Cardiac septum (tissue), 1 donor: Measurements from ENCODE around the gene SUGCT. TPM values are rescaled to one million over a fixed set of nuclear protein-coding genes. Genes with fewer than 3 reads are reported as not detected.

Source experiments
- DNase-seq: peaks from one replicate; pipeline ENCODE4 v3.0.0-alpha.2; 2020; ENCODE audit warnings: low spot score
- intact Hi-C: fragments of 100-400 bp; cut with DNase I; formaldehyde crosslinking; loops from one replicate; pipeline ENCODE4 v1.14.0; 2022
- total RNA-seq: library from RNA; stranded (reverse); fragmentation: NEBNext Ultra II Directional; extraction: Animal tissue kit (Norgen Biotek cat#: 25700); gene quantifications from one replicate; pipeline ENCODE4 v1.2.1, GENCODE V29; 2021
- donor health status: DM: no; HTN: no; CAD: no.

Gene SUGCT
- total RNA-seq, 1 donor from 2014 or later, result 3.1 TPM

GRCh38 chr7:40428421-40428820 is 293.6 kb downstream of the SUGCT start:
- intact Hi-C loops, result no loop called here
- no peak for DNase-seq

DNA sequence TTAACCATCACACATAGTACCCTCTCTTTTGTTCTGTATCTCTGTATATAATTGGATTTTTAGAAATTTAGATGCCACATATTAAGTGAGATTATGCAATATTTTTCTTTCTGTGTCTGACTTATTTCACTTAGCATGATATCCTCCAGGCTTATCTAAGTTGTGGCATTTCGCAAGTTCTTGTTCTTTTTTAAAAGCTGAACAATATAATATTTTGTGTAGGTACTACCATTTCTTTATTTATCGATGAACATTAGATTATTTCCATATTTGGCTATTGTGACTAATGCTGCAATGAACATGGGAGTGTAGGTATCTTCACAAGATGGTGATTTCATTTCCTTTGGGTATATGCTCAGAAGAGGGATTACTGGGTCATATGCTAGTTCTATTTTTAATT is 295.0 kb downstream of the SUGCT start:
- intact Hi-C loops, result no loop called here
- no peak for DNase-seq

DNA sequence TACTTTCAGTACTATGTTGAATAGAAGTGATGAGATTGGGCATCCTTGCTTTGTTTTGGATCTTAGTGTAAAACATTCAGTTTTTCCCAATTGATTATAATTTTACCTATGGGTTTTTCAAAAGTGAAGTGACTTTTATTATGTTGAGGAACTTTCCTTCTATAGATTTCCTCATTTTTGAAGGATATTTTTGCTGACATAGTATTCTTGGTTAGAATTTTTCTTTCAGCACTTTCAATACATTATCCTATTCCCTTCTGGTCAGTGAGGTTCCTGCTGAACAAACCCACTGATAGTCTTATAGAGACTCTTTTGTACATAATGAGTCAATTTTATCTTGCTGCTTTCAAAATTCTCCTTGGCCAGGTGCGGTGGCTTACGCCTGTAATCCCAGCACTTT is 297.2 kb downstream of the SUGCT start:
- intact Hi-C loops, result no loop called here

GRCh38 chr7:40436710-40437109 is 301.9 kb downstream of the SUGCT start:
- intact Hi-C loops, result no loop called here

More for the DNA sequence above, 297.2 kb downstream of the SUGCT start:
- DNase-seq, result no peak

DNA sequence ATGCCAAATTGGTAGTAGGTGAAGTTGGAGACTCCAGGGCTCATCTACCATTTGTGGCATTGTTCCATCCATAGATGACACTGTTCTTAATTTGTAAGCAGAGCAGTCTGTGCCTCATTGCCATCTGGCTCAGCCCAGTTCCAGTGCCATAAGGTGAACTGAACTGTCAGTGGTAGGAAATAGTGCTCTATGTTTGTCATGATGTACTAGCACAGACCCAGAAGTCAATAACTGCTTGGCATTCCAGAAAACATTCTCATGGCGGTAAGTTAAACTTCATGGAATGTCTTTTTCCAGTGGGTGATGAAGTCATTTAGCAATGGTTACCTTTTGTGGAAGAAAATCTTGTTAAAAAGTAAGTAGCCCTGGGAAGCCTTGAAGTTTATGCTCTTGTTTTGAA is 302.7 kb downstream of the SUGCT start:
- no peak for DNase-seq
- intact Hi-C loops, result no loop called here

More at GRCh38 chr7:40436710-40437109, 301.9 kb downstream of the SUGCT start:
- DNase-seq, result no peak

- intact Hi-C loops, result no loop called here
- DNase-seq, result no peak
These were observed 303.3 kb downstream of the SUGCT start for GRCh38 chr7:40437936-40438634.

GRCh38 chr7:40439686-40440085 is 304.9 kb downstream of the SUGCT start:
- no peak for DNase-seq
- intact Hi-C loops, result no loop called here

GRCh38 chr7:40447345-40447744 is 312.5 kb downstream of the SUGCT start:
- intact Hi-C loops, result no loop called here
- DNase-seq, result no peak

DNA sequence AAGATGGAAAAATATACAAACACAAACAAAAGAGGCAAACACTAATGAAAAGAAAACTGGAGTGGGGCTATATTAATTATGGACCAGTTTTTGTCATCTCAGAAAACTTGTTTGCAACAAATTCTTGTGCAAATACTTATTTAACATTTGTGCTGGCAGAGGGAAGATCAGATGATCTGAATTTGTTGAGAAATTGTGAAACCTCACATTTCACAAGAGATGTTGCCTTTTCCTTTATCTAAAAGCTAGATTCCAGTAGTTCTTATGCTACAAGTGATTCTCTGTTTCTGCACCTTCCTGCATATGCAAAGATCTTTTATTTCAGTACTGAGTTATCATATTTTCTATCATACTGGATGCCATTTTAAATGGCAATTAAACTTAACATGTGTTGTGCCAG is 320.7 kb downstream of the SUGCT start:
- intact Hi-C loops, result no loop called here
- no peak for DNase-seq

- no peak for DNase-seq
- intact Hi-C loops, result no loop called here
These were observed 323.1 kb downstream of the SUGCT start for GRCh38 chr7:40457776-40458480.

DNA sequence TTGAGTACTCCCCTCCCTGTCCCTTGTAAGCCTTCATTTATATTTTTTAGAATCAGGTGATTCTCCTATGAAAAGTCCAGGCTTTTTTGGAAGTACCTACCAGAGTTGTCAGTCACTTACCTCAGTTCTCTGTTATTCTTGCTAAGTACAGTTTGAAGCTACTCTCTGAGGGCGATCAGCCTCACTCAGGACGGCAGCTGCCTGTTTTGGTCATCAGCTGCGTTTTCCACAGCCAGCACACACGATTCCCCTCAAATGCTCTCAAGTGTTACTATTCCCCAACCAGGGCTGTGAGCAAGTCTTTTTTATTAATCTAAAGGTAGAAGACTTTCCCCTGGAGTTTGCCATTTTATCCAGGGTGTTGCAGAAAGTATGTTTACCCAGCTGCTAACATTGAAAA is 328.6 kb downstream of the SUGCT start:
- DNase-seq, result no peak
- intact Hi-C loops, result no loop called here

DNA sequence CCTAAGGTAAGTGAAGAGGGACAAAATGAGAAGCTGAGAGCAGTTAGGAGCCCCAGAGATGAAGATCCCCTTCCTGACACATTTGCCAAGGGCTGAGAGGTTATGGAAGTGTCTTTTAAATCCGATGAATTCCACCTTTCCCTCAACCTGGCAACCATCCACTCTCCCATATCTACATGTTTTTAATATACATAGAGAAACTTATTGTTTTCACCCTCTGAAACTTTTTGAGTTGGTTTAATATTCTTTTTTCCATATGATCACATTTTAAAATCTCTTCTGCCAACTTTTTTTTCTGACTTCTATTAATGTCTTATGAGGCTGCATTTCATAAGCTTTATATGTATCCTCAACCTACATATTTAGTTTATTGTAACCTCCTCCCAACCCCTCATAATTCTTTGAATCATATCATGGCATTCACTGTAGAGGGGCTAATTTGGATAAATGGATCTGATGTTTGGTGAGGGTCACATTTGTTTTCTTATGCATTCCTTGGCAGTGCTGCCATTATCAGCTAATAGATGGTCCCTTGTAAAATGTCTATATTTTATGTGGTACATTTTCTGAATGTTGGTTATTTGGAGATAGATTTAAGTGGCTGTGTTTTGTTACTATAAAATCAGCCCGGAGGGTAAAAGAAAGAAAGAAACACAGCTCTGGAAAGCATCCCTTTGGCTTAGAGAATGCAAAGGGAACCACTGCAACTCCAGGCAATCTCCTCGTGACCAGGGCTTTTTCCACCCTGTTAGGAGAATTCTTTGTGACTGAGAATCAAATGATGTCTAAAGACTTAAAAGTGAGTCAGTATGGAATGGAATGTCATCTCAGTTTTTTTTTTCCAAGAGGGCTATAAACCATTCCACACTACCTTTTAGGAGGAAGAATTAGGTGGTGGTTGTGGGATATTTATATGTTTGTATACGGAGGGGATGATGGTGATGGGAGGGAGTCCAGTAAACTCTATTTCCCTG is 334.4 kb downstream of the SUGCT start:
- no peak for DNase-seq
- intact Hi-C loops, result no loop called here

DNA sequence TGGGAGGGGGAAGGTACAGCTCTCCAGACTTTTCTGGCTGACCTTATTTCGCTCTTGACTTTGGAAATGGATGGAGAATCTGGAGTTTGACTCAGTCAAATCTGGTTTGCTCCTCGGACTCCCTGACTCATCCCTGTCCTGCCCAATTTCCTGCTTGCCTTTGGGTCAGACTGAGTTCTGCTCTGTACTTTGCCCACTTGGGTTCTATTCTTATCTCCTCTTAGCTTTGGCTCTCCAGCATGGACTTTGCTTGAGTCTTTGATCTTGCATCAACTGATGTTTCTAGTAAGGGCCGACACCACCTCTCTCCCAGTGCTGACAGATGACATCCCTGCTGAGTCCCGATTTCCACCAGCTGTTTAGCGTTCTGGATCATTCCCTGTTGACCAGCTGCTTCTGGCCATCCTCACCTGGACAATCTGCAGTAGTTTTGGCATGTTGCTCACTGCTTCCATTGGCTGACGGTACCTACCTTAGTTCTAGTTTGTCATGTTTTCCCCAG is 335.3 kb downstream of the SUGCT start:
- no peak for DNase-seq
- intact Hi-C loops, result no loop called here

- DNase-seq, result no peak
- intact Hi-C loops, result no loop called here
These were observed 336.0 kb downstream of the SUGCT start for GRCh38 chr7:40470817-40471216.

DNA sequence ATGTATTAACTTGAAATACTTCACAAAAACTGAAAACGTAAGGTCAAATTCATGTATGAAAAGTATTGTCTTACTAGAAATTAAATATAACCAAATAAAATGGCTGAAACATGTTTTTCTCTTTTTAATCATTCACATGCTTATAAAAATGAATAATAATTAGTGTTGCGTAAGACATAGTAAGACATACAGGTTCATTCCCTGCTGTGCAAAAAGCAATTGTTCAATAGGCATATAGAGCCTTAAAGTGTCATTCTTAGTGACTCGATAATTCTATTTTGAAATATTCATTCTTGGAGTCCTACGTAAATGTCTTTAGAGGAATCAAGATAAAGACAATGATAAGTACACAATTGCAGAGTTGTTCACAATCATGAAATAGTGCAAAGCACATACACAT is 337.1 kb downstream of the SUGCT start:
- intact Hi-C loops, result no loop called here
- no peak for DNase-seq

DNA sequence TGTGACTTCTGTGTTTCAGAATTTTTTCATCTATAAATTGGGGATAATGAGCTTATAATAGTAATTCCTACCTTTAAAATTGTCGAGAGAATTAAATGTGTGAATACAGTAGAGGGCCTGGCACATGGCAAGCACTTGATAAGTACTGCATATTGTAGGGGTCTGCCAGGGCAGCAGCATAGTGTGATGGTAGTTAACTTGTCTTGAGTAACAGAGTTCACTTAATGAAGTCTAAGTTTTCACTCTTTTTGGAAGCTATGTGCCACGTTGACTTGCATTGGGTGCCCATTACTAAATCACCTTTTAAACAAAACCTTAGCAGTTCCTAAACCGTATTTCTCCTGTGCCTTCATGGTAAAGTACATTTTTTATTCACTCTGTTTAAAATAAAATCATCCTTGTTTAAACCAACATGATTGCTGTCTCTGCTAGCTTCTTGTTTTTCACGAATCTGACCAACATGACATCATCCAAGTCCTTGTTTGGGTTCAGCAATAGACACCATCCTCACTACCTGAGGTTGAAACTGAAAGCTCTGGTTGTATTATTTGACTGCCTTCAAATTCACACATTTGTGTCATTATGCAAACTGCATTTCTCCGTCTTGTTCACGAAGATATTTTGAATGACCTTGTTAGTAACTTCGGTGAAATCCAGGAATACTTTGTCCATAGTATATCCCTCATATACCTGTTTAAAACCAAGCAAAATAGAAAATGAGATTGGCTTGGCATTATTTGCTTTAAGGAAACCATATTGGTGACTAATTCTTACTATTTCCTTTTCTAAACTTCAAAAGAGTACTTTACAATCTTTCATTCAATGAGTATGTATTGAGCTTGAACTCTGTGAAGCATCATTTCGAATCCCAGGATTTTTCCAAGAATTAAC is 340.2 kb downstream of the SUGCT start:
- no peak for DNase-seq
- intact Hi-C loops, result no loop called here

- intact Hi-C loops, result no loop called here
- no peak for DNase-seq
These were observed 340.8 kb downstream of the SUGCT start for GRCh38 chr7:40475681-40475982.

DNA sequence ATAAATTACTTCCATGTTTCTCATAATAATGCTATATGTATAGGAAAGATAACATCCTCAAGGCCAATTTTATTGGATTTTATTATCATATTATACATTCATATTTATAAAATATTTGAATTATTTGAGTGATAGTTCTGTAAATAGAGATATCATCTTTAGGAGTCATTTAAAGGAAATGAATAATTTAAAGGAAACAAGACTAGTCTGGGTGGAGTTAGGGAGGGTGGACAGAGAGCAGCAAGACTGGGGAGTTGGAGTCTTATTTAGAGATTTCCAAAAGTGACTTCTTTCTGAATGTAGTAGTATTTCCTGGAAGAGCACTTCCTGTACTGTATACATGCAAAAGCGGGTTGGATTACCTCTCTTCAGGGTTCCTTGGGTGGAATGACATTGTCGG is 342.3 kb downstream of the SUGCT start:
- DNase-seq, result no peak
- intact Hi-C loops, result no loop called here

DNA sequence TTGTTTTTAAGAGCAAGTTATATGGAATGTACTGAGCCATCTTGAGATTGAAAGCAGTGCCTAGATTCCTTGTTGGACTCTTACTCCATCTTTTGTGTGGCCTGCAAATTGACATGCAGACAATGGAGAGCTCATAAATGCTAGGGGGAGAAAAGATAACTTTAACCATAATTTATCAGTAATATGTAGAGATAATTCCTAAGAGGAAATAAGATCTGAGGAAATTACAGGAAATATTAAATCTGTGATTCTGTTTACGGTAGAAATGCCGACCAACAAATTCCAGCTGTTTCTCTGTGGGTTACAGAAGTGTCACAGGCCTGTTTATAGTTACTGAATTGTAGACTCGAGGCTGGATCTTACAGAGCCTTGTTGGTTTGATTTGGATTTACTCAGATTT is 348.0 kb downstream of the SUGCT start:
- no peak for DNase-seq
- intact Hi-C loops, result no loop called here
